B cell (primary cell): ENCODE data around the gene HPGD.

Experiments used
- EZH2 ChIP-seq: IDR thresholded peaks from 2 replicates; pipeline ENCODE4 v1.6.1; 2012; ENCODE audit warnings: borderline replicate concordance, low read depth, mild to moderate bottlenecking, moderate library complexity, low read length; ENCODE audit not compliant: insufficient read depth, poor library complexity, severe bottlenecking
- TF ChIP-seq, protein P1 (sequence below): fragments of 200-600 bp; IDR thresholded peaks from one replicate; pipeline ENCODE4 v1.8.0; 2022; ENCODE audit warnings: antibody characterized with exemption, mild to moderate bottlenecking

- TF ChIP-seq, protein P1, sequence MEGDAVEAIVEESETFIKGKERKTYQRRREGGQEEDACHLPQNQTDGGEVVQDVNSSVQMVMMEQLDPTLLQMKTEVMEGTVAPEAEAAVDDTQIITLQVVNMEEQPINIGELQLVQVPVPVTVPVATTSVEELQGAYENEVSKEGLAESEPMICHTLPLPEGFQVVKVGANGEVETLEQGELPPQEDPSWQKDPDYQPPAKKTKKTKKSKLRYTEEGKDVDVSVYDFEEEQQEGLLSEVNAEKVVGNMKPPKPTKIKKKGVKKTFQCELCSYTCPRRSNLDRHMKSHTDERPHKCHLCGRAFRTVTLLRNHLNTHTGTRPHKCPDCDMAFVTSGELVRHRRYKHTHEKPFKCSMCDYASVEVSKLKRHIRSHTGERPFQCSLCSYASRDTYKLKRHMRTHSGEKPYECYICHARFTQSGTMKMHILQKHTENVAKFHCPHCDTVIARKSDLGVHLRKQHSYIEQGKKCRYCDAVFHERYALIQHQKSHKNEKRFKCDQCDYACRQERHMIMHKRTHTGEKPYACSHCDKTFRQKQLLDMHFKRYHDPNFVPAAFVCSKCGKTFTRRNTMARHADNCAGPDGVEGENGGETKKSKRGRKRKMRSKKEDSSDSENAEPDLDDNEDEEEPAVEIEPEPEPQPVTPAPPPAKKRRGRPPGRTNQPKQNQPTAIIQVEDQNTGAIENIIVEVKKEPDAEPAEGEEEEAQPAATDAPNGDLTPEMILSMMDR, result no peak
- no peak for TF ChIP-seq EZH2
Observed at GRCh38 chr4:174561560-174561959, 39.3 kb upstream of the HPGD start.
